HG03159 (cell line): ENCODE data around the gene SMOC2.

Experiments
- ATAC-seq: cut with Tn5 transposase; IDR thresholded peaks from one replicate; pipeline ENCODE4 v1.9.1; 2021; ENCODE audit warnings: mild to moderate bottlenecking, moderate library complexity; ENCODE audit not compliant: unreplicated experiment

Gene SMOC2

GRCh38 chr6:168479421-168479820, 38.4 kb downstream of the SMOC2 start:
- no peak for ATAC-seq

DNA sequence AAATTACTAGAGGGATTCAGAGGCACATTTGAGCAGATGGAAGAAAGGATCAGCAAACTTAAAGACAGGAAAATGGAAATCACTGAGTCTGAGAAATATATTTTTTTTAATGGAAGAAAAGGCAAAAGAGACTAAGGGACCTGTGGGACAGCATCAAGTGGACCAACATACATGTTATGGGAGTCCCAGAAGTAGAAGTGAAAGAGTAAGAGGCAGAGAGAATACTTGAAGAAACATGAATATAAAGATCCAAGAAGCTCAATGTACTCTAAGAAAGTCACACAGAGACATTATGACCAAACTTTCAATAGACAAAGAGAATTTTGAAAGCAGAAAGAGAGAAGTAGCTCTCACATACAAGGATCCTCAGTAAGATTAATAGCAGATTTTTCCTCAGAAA, 39.5 kb downstream of the SMOC2 start:
- ATAC-seq, result no peak

DNA sequence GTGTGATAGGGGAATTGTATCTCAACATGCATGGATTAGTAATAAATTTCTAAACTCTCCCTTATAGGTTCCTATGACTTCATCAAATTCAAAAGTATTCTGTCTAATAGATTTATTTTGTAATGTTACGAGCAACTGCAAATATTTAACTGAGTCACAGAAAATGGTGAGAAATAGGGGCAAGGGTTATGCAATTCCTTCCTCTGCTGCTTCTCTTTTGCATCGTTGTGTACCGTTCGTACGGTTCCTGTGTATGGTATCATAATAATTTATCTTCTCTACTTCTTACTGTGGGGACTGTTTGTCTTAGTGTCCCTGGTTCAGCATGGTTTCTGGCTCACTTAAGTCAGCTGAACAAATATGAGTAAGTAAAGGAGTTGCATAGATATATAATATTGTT, 44.8 kb downstream of the SMOC2 start:
- ATAC-seq, result no peak

DNA sequence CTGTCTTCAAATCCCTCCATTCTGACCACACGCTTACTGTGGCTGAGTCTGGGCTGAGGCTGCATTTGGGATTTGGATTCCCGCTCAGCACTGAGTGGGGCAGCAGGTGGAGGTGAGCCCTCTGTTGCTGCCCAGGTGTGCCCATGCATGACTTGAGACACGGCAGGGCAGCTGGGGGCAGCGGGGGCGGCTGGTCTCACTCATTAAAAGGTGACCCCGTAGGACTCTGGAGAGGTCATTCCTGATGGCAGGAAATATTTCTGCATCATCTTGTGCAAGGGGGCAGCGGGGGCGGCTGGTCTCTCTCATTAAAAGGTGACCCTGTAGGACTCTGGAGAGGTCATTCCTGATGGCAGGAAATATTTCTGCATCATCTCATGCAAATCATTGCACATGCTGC, 49.8 kb downstream of the SMOC2 start:
- no peak for ATAC-seq

DNA sequence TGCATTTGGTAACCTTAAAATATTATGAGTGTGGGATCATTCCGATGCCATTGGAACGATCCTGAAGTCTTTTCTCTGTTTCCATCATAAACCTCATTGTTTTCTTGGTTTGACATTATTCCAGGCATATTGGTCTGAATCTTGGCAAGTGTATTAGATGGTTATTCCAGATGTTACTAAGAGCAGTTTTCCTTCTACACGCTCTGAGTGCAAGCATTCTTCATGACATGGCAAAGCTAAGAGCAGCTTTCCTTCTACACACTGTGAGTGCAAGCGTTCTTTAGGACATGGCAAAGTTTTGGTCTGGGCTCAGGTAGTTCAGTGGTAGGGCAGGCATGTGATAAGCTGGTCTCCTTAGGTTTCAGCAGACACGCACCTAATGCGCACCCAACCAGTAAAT, 53.0 kb downstream of the SMOC2 start:
- no peak for ATAC-seq

DNA sequence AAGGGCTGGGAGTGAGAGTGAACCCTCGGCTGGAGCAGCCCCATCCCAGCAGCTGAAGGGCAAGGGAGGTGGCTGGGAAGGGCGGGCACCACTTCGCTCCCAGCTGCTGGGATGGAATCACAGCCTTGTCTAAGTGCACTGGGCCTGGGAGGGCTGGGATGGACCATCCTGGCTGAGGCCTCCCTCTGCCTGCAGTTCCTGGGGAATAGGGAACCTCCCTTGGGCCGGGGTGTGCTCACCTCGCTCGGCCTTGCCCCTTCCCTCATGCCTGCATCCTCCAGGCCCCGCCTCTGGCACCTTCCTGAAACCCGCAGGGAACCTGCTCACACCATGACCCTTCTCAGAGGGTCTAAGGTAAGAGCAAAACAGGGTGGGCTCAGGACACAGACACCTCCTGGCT, 53.7 kb downstream of the SMOC2 start:
- ATAC-seq, result no peak

DNA sequence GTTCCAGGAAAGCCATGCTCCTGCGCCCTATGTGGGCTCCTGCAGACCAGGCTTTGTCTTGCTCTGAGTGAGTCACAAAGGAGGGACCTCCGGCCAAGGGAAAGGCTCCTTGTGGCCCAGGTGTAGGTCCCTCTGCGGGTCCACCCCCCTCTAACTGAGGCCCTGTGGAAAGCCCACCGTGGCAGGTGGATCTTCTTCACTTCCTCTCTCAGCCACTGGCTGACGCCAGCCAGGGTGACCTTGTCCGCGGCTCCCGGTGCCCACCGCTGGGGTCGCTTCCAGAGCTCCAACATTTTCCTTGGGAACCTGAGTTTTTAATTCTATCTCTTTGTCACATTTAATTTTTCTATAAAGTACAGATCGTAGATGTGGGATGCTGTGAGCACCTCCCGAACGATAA, 54.1 kb downstream of the SMOC2 start:
- no peak for ATAC-seq

DNA sequence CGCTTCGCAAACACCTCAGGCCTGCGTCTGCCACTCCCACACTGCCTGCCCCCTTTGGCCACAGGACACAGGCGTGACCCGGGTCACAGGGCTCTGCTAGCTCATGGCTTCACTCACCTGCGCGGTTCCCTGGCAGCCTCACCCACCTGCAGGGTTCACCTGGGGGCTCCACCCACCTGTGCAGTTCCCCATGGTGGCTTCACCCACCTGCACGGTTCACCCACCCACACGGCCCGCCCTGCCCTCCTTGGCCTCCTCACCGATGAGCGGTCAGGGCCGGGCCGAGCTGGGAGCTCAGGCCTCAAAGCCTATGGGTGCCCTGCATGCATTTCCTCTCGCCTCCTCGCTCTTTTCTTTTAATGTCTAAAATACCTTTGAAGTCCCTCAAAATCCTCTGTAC, 54.7 kb downstream of the SMOC2 start:
- no peak for ATAC-seq

GRCh38 chr6:168496139-168496996, 55.4 kb downstream of the SMOC2 start:
- no peak for ATAC-seq

- ATAC-seq, result no peak
These were observed 56.0 kb downstream of the SMOC2 start for GRCh38 chr6:168496997-168497331.

DNA sequence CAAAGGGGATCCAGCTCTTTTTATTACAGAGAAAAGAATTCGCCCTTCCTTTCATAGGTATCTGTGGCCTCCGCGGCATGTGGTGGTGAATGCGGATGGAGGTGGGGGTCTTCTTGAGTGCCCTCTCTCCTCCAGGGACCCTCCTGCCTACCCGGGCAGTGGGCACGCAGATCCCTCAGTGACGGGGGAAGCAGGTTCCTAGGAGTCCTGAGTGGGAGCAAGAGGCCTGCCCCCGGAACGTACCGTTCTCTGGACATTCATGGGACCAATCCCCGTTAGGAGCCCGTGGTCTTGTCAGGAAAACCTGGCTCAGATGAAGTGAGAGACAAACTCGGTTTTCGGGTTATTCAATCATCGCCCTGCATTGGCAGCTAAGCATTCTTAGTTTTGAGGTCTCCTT, 56.4 kb downstream of the SMOC2 start:
- no peak for ATAC-seq

DNA sequence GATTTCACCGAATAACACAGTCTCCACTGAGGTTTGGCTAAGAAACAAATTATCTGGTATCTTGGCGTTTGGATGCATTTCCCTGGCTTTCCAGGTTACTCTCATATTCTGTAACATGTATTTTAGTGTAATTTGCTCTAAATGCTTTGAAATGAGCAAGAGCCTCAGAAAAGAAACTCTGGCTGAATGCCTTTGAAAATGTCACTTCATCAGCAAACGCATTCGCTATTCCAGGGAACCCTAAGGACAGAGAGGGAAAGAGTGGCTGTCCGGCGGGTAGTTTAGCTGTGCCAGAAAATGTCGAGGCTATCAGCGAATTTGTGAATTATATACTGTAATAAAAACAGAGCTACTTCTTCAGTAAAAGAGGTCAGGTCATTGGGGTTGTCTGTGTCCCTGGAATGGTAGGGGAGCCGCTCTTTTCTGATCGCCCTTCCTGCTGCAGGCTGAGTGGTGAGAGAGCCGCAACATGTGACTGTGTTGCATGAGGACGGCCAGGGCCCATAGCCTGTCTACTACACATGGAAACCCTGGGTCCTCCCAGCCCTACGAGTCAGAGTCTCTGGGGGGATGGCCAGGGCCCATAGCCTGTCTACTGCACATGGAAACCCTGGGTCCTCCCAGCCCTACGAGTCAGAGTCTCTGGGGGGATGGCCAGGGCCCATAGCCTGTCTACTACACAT, 57.3 kb downstream of the SMOC2 start:
- ATAC-seq, result no peak

GRCh38 chr6:168499045-168499650, 58.2 kb downstream of the SMOC2 start:
- ATAC-seq, result no peak

DNA sequence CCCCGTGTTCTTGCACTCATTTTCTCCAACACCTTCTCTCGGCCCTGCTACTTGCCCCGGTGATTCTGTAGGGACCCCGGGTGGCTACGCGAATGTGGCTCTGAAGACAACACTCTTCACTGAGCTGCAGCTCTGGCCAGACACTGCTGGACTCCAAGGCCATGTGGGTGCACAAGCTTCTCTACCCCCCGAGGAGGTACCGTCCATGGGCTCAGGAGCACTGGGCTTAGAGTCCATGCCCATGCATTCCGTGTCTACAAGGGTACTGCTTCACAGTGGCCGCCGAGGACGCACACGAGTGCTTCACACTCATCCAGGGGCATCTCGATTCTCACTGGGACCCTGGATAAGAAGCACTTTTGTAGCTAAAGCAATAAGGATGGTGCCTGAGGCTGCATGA, 59.5 kb downstream of the SMOC2 start:
- ATAC-seq, result no peak

- no peak for ATAC-seq
These were observed 60.6 kb downstream of the SMOC2 start for GRCh38 chr6:168501561-168501960.

GRCh38 chr6:168504366-168504765, 63.4 kb downstream of the SMOC2 start:
- ATAC-seq, result no peak

- no peak for ATAC-seq
These were observed 65.5 kb downstream of the SMOC2 start for GRCh38 chr6:168506460-168506859.

DNA sequence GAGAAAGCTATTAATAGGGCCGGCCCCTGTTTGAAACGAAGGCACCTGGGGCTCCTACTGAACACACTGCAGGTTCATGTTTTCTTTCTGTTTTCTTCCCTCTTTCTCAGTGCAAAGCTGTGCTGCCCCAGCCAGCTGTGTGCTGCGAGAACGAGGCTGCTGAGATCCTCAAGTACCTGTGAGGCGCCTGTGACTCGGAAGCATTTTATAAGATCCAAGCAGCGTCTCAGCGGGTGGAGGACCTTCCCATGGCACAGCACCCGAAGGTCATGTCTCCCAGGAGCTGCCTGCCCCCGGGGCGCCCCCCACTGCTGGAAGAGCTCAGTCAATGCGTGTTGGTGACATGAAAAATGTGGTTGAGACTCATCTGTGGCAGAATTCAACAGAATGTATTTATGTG, 66.3 kb downstream of the SMOC2 start:
- no peak for ATAC-seq

DNA sequence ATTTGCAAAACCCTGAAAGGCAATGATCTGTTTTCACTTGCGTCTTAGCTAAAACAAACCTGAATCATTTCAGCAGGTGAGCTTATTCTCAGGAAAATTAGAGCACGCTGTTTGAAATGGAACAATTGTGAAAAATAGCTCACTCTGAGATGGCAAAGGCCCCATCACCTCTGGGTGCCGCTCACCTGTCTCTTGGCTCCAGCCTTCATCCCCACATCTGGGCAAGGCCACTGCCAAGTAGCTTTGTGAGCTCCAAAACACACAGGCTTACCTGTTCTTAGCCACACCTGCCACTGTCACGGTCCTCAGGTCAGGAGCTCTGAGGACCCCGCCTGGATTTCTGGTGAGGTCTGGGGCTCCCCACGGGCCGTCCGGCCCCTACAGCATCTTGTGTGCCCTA, 66.7 kb downstream of the SMOC2 start:
- no peak for ATAC-seq

GRCh38 chr6:168508903-168509302, 67.9 kb downstream of the SMOC2 start:
- ATAC-seq, result no peak

DNA sequence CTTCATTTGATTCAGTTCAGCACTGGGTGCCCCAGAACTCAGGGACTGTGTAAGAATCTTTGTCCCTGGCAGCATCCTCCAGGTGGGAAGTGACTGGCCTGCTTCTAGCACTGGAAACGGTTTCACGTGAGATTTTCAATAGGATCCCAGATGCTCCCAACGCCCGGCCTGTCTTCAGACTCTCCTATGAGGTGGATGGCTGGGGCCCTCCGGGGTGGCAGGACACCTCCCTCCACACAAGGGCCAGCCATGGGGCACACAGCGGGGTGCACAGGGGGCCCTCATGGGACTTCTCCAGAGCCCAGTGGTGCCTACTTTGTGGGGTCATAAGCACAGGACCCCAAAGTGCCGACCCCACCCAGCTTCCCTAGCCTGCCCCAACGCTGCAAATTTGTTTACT, 72.8 kb downstream of the SMOC2 start:
- ATAC-seq, result no peak

DNA sequence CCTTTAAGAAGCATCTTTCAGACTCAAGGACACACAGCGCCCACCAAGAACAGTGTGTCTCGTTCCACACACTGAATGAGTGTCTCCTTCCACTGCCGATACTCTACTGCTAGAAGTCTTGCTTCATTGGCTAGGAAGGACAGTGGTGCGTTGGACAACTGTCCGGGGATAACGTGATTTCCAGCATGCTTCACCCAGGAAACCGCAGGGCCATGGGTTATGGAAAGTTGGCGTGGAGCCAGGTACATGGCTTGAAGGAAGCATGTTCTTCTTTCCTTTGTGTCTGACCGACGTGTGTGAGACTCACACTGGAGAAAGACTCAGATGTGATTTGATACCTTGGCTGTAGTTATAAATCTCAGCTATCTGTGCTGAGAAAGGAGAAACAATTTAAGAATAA, 73.2 kb downstream of the SMOC2 start:
- no peak for ATAC-seq
